ENCODE measurements around the gene ZBTB9. TPM values are rescaled to one million over a fixed set of nuclear protein-coding genes. Genes with fewer than 3 reads are reported as not detected.
"Not testable (repeated sequence)": the region's sequence is repeated elsewhere in the genome, so short reads cannot be mapped to it uniquely, and the experiment has no call there.

The ZBTB9 gene
- total and polyA plus RNA-seq, 3 experiments from 2014 or later, result 9.1 to 16.5 (median 16.4) TPM

- Mint-ChIP-seq H3K9me3 (peaks cover 0 to 2% (median 0%) of the 10 kb centered on the region in 5 donors), H3K4me1 (no peaks in the 10 kb centered on the region), H3K27me3 (peaks cover 9 to 10% of the 10 kb centered on the region in 2 donors), H3K27ac (no peak overlapping the region), H3K4me3 (no peak overlapping the region), H3K36me3 (peaks cover 0 to 4% (median 0%) of the 10 kb centered on the region in 3 donors)
- Histone ChIP-seq H3K4me3 (ENCODE audit: low read length) (no peak overlapping the region), H3K36me3 (ENCODE audit: insufficient read depth, low read length) (no peaks in the 10 kb centered on the region), H3K27me3 (ENCODE audit: insufficient read depth, low read length, poor library complexity, severe bottlenecking) (no peaks in the 10 kb centered on the region), H3K27ac (ENCODE audit: low read depth, low read length) (no peak overlapping the region), H3K9me3 (ENCODE audit: low read length) (no peaks in the 10 kb centered on the region), H3K4me1 (ENCODE audit: insufficient read depth, low read length) (no peaks in the 10 kb centered on the region)
- ChIA-PET POLR2A (no interaction called here), CTCF (no interaction called here)
- DNase-seq, result no peak
Observed at GRCh38 chr6:33483678-33484077, 29.3 kb downstream of the ZBTB9 start.

GRCh38 chr6:33484673-33485262 lies 30.4 kb downstream of the ZBTB9 start:
- H3K4me3 Mint-ChIP-seq; H3K4me3 ChIP-seq (ENCODE audit: low read length); H3K4me1 ChIP-seq (ENCODE audit: insufficient read depth, low read length); POLR2A ChIA-PET; H3K9me3 ChIP-seq (ENCODE audit: low read length); H3K27me3 ChIP-seq (ENCODE audit: insufficient read depth, low read length, poor library complexity, severe bottlenecking); H3K36me3 ChIP-seq (ENCODE audit: insufficient read depth, low read length); H3K4me1 Mint-ChIP-seq; H3K27ac Mint-ChIP-seq; H3K27ac ChIP-seq (ENCODE audit: low read depth, low read length); DNase-seq; H3K36me3 Mint-ChIP-seq; H3K9me3 Mint-ChIP-seq; CTCF ChIA-PET: not testable (repeated sequence)
- H3K27me3 Mint-ChIP-seq, result peaks cover 10 to 14% of the 10 kb centered on the region in 2 donors

GRCh38 chr6:33485680-33486079 lies 31.3 kb downstream of the ZBTB9 start:
- H3K4me1 ChIP-seq (ENCODE audit: insufficient read depth, low read length); H3K4me1 Mint-ChIP-seq; H3K27me3 ChIP-seq (ENCODE audit: insufficient read depth, low read length, poor library complexity, severe bottlenecking); H3K36me3 Mint-ChIP-seq; H3K4me3 ChIP-seq (ENCODE audit: low read length); CTCF ChIA-PET; H3K27ac ChIP-seq (ENCODE audit: low read depth, low read length); POLR2A ChIA-PET; H3K9me3 Mint-ChIP-seq; H3K36me3 ChIP-seq (ENCODE audit: insufficient read depth, low read length); H3K9me3 ChIP-seq (ENCODE audit: low read length); H3K27ac Mint-ChIP-seq; H3K4me3 Mint-ChIP-seq: not testable (repeated sequence)
- DNase-seq, result peak in 1 of 5 donors; percentile 47
- H3K27me3 Mint-ChIP-seq, result peaks cover 10 to 14% of the 10 kb centered on the region in 2 donors

DNA sequence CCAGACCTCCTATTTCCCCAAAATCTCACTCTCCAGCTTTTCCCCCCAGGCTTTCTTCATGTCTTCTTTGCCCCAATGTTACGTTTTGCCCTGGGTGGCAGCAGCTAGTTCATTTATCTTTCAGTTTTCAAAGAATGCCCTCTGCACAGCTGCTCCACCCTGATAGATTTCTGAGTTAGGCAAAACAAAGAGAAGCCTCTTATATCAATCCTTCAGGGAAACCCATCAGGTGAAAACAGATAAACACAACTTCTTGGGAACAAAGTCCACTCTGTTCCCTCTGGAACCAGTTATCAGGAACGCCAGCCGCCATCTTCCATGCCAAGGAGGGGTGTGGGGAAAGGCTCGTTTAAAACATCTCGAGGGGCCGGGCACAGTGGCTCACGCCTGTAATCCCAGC lies 34.0 kb downstream of the ZBTB9 start:
- H3K36me3 Mint-ChIP-seq, result peaks cover 0 to 4% (median 0%) of the 10 kb centered on the region in 3 donors
- H3K4me3 ChIP-seq (ENCODE audit: low read length), result no peak overlapping the region
- DNase-seq, result no peak
- H3K4me1 Mint-ChIP-seq, result peaks cover 0 to 3% (median 0%) of the 10 kb centered on the region in 3 donors
- CTCF ChIA-PET, result no interaction called here
- H3K36me3 ChIP-seq (ENCODE audit: insufficient read depth, low read length), result no peaks in the 10 kb centered on the region
- H3K4me3 Mint-ChIP-seq, result no peak overlapping the region
- POLR2A ChIA-PET, result no interaction called here
- H3K27me3 ChIP-seq (ENCODE audit: insufficient read depth, low read length, poor library complexity, severe bottlenecking), result no peaks in the 10 kb centered on the region
- no peak overlapping the region for H3K27ac ChIP-seq (ENCODE audit: low read depth, low read length)
- no peak overlapping the region for H3K27ac Mint-ChIP-seq
- no peaks in the 10 kb centered on the region for H3K4me1 ChIP-seq (ENCODE audit: insufficient read depth, low read length)
- H3K9me3 Mint-ChIP-seq, result peaks cover 0 to 2% (median 0%) of the 10 kb centered on the region in 5 donors
- peaks cover 8 to 14% of the 10 kb centered on the region in 2 donors for H3K27me3 Mint-ChIP-seq
- no peaks in the 10 kb centered on the region for H3K9me3 ChIP-seq (ENCODE audit: low read length)

GRCh38 chr6:33490198-33490597 lies 35.8 kb downstream of the ZBTB9 start:
- peaks cover 0 to 4% (median 0%) of the 10 kb centered on the region in 3 donors for H3K36me3 Mint-ChIP-seq
- peaks cover 0 to 3% (median 0%) of the 10 kb centered on the region in 3 donors for H3K4me1 Mint-ChIP-seq
- no peak overlapping the region for H3K27ac Mint-ChIP-seq
- no peak overlapping the region for H3K4me3 ChIP-seq (ENCODE audit: low read length)
- H3K27me3 ChIP-seq (ENCODE audit: insufficient read depth, low read length, poor library complexity, severe bottlenecking), result no peaks in the 10 kb centered on the region
- CTCF ChIA-PET, result interaction anchor here (1.9 kb wide), 1 partner anchor 89 kb away, joined by 5 read pairs; the partner anchor contains the start of gene BAK1
- H3K4me3 Mint-ChIP-seq, result no peak overlapping the region
- POLR2A ChIA-PET, result no interaction called here
- H3K27ac ChIP-seq (ENCODE audit: low read depth, low read length), result no peak overlapping the region
- peaks cover 0 to 2% (median 0%) of the 10 kb centered on the region in 5 donors for H3K9me3 Mint-ChIP-seq
- H3K27me3 Mint-ChIP-seq, result peaks cover 8 to 14% of the 10 kb centered on the region in 2 donors
- H3K36me3 ChIP-seq (ENCODE audit: insufficient read depth, low read length), result no peaks in the 10 kb centered on the region
- H3K4me1 ChIP-seq (ENCODE audit: insufficient read depth, low read length), result no peaks in the 10 kb centered on the region
- no peak for DNase-seq
- H3K9me3 ChIP-seq (ENCODE audit: low read length), result no peaks in the 10 kb centered on the region

DNA sequence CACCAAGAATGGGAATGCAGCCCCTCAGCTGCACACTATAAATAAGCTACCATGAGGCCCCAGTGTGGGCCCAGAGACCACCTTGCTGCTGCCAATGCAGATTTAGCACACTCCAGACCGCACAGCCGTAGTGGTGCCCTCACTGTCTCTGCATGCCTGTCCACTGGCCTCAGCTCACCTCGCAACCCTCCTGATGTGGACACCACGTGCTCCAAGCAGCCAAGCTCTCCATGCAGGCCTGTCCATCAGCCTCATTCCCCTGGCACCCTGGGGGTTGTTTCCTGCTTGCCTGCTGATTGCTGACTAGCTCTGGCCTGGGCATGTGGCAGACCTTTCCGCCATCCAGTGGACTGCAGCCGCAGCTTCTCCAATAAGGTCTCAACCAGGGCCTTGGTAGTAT lies 36.2 kb downstream of the ZBTB9 start:
- Histone ChIP-seq H3K36me3 (ENCODE audit: insufficient read depth, low read length) (no peaks in the 10 kb centered on the region), H3K4me1 (ENCODE audit: insufficient read depth, low read length) (no peaks in the 10 kb centered on the region), H3K27me3 (ENCODE audit: insufficient read depth, low read length, poor library complexity, severe bottlenecking) (no peaks in the 10 kb centered on the region), H3K9me3 (ENCODE audit: low read length) (no peaks in the 10 kb centered on the region), H3K4me3 (ENCODE audit: low read length) (no peak overlapping the region), H3K27ac (ENCODE audit: low read depth, low read length) (no peak overlapping the region)
- CTCF ChIA-PET, result interaction anchor here (1.9 kb wide), 1 partner anchor 89 kb away, joined by 5 read pairs; the partner anchor contains the start of gene BAK1
- no peak for DNase-seq
- Mint-ChIP-seq H3K27me3 (peaks cover 8 to 14% of the 10 kb centered on the region in 2 donors), H3K9me3 (peaks cover 0 to 2% (median 0%) of the 10 kb centered on the region in 5 donors), H3K4me1 (peaks cover 0 to 3% (median 0%) of the 10 kb centered on the region in 3 donors), H3K27ac (peak overlapping the region in 1 of 8 donors; percentile 89), H3K36me3 (peaks cover 0 to 4% (median 0%) of the 10 kb centered on the region in 3 donors), H3K4me3 (no peak overlapping the region)
- POLR2A ChIA-PET, result interaction anchor here (0.7 kb wide), 1 partner anchor 1188 kb away, joined by 5 read pairs; no protein-coding TSS in a partner anchor

DNA sequence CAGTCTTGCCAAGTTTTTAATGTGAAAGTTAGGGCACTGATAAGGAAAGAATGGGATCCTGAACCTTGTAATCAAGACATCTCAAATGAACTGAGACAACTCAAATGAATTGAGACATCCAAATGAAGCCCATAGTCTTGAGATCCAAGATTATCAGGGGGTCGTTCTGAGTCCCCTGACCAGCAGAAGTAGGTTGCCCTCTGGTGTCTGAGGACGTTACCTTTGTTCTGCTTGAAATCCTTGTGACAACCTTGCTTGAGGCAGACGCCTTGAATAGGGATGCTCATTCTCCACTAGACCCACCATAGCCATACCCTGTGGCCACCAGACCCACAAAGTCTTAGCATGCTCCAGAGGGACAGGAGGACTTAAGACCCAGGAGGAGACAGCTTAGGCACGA lies 37.7 kb downstream of the ZBTB9 start:
- no peaks in the 10 kb centered on the region for H3K27me3 ChIP-seq (ENCODE audit: insufficient read depth, low read length, poor library complexity, severe bottlenecking)
- H3K36me3 ChIP-seq (ENCODE audit: insufficient read depth, low read length), result no peaks in the 10 kb centered on the region
- ChIA-PET POLR2A (interaction anchor here (0.5 kb wide), 1 partner anchor 129 kb away, joined by 3 read pairs; no protein-coding TSS in a partner anchor), CTCF (interaction anchor here (1.9 kb wide), 1 partner anchor 87 kb away, joined by 5 read pairs; the partner anchor contains the start of gene BAK1)
- no peaks in the 10 kb centered on the region for H3K9me3 ChIP-seq (ENCODE audit: low read length)
- H3K4me3 ChIP-seq (ENCODE audit: low read length), result no peak overlapping the region
- no peaks in the 10 kb centered on the region for H3K4me1 ChIP-seq (ENCODE audit: insufficient read depth, low read length)
- Mint-ChIP-seq H3K27ac (peak overlapping the region in 1 of 8 donors; percentile 12), H3K4me3 (no peak overlapping the region), H3K9me3 (no peaks in the 10 kb centered on the region), H3K4me1 (peaks cover 0 to 3% (median 0%) of the 10 kb centered on the region in 3 donors), H3K27me3 (peaks cover 4 to 10% of the 10 kb centered on the region in 2 donors), H3K36me3 (no peaks in the 10 kb centered on the region)
- DNase-seq, result no peak
- H3K27ac ChIP-seq (ENCODE audit: low read depth, low read length), result no peak overlapping the region

GRCh38 chr6:33497157-33497556 lies 42.8 kb downstream of the ZBTB9 start:
- ChIA-PET POLR2A (interaction anchor here (0.6 kb wide), 1 partner anchor 44 kb away, joined by 4 read pairs; no protein-coding TSS in a partner anchor), CTCF (no interaction called here)
- H3K27me3 Mint-ChIP-seq, result peaks cover 0 to 1% of the 10 kb centered on the region in 2 donors
- no peaks in the 10 kb centered on the region for H3K4me1 Mint-ChIP-seq
- no peaks in the 10 kb centered on the region for H3K9me3 Mint-ChIP-seq
- Histone ChIP-seq H3K4me1 (ENCODE audit: insufficient read depth, low read length) (no peaks in the 10 kb centered on the region), H3K27me3 (ENCODE audit: insufficient read depth, low read length, poor library complexity, severe bottlenecking) (no peaks in the 10 kb centered on the region), H3K27ac (ENCODE audit: low read depth, low read length) (no peak overlapping the region), H3K36me3 (ENCODE audit: insufficient read depth, low read length) (no peaks in the 10 kb centered on the region), H3K9me3 (ENCODE audit: low read length) (no peaks in the 10 kb centered on the region), H3K4me3 (ENCODE audit: low read length) (no peak overlapping the region)
- no peak overlapping the region for H3K4me3 Mint-ChIP-seq
- H3K27ac Mint-ChIP-seq, result peak overlapping the region in 1 of 8 donors; percentile 66
- no peak for DNase-seq
- no peaks in the 10 kb centered on the region for H3K36me3 Mint-ChIP-seq
